WTC11 (cell line): ENCODE results near the gene RNF11. TPM values are rescaled to one million over a fixed set of nuclear protein-coding genes. Genes with fewer than 3 reads are reported as not detected.

ENCODE experiments used
- ATAC-seq: fragments of 200-7000 bp; cut with Tn5 transposase; 2 replicates; pipeline ENCODE4 v1.10.0; 2021; ENCODE audit warnings: mild to moderate bottlenecking, moderate library complexity
- CTCF ChIA-PET: fragments of 300-600 bp; sonication (Branson Sonifier 250); formaldehyde crosslinking; loops from one replicate; lab custom pipeline; 2021; ENCODE audit warnings: antibody characterized with exemption; lab: Charles Lee
- POLR2A ChIA-PET: fragments of 350-600 bp; sonication (Branson Sonifier 250); formaldehyde crosslinking; loops from one replicate; lab custom pipeline; 2021; ENCODE audit warnings: antibody characterized with exemption; lab: Charles Lee
- DNase-seq: peaks from one replicate; pipeline ENCODE4 v3.0.0; 2021; ENCODE audit warnings: low spot score
- H3K27ac Mint-ChIP-seq: 2 replicates; pipeline ENCODE4 v1.8.0; 2021; ENCODE audit warnings: mixed read lengths
- H3K27me3 Mint-ChIP-seq: 2 replicates; pipeline ENCODE4 v1.8.0; 2021; ENCODE audit warnings: low read depth, mild to moderate bottlenecking, moderate library complexity, mixed read lengths
- H3K36me3 Mint-ChIP-seq: 2 replicates; pipeline ENCODE4 v1.8.0; 2021; ENCODE audit warnings: mixed read lengths
- H3K4me1 Mint-ChIP-seq: 2 replicates; pipeline ENCODE4 v1.8.0; 2022; ENCODE audit warnings: mixed read lengths
- H3K4me3 Mint-ChIP-seq: 2 replicates; pipeline ENCODE4 v1.8.0; 2021; ENCODE audit warnings: mild to moderate bottlenecking, moderate library complexity, mixed read lengths
- H3K9me3 Mint-ChIP-seq: 2 replicates; pipeline ENCODE4 v1.8.0; 2021; ENCODE audit warnings: mixed read lengths
- ATF1 ChIP-seq: sonication (generic); formaldehyde crosslinking; IDR thresholded peaks from 2 replicates; pipeline ENCODE4 v1.8.1; 2023; ENCODE audit warnings: mild to moderate bottlenecking, moderate library complexity, missing genetic modification reagents
- EMX1 ChIP-seq: fragments of 250-450 bp; sonication (Bioruptor Pico); IDR thresholded peaks from 2 replicates; pipeline ENCODE4 v1.8.0; 2021; ENCODE audit warnings: mild to moderate bottlenecking
- GRHL2 ChIP-seq: fragments of 250-450 bp; sonication (Bioruptor Pico); IDR thresholded peaks from 2 replicates; pipeline ENCODE4 v1.8.0; 2022; ENCODE audit warnings: mild to moderate bottlenecking, moderate library complexity; ENCODE audit not compliant: insufficient replicate concordance, severe bottlenecking
- IRF2 ChIP-seq: sonication (generic); formaldehyde crosslinking; IDR thresholded peaks from 2 replicates; pipeline ENCODE4 v1.8.0; 2022; ENCODE audit warnings: low read depth, missing genetic modification reagents, borderline replicate concordance
- JAZF1 ChIP-seq: fragments of 250-450 bp; sonication (Bioruptor Pico); IDR thresholded peaks from 2 replicates; pipeline ENCODE4 v1.9.0; 2021; ENCODE audit warnings: moderate library complexity, mild to moderate bottlenecking, inconsistent platforms
- MYBL2 ChIP-seq: sonication (generic); formaldehyde crosslinking; IDR thresholded peaks from 2 replicates; pipeline ENCODE4 v1.8.1; 2023; ENCODE audit warnings: mild to moderate bottlenecking, moderate library complexity, missing genetic modification reagents
- NR2C2 ChIP-seq: sonication (generic); formaldehyde crosslinking; IDR thresholded peaks from 2 replicates; pipeline ENCODE4 v1.8.0; 2022; ENCODE audit warnings: mild to moderate bottlenecking, missing genetic modification reagents
- RELA ChIP-seq: sonication (generic); formaldehyde crosslinking; IDR thresholded peaks from 2 replicates; pipeline ENCODE4 v1.8.1; 2022; ENCODE audit warnings: missing genetic modification reagents, mild to moderate bottlenecking, borderline replicate concordance
- TCF7 ChIP-seq: sonication (generic); formaldehyde crosslinking; IDR thresholded peaks from 2 replicates; pipeline ENCODE4 v1.8.0; 2022; ENCODE audit warnings: mild to moderate bottlenecking, low read depth, missing genetic modification reagents, moderate library complexity
- TP53 ChIP-seq: sonication (generic); formaldehyde crosslinking; IDR thresholded peaks from 2 replicates; pipeline ENCODE4 v1.8.1; 2023; ENCODE audit warnings: mild to moderate bottlenecking, missing genetic modification reagents
- ZBTB21 ChIP-seq: sonication (generic); formaldehyde crosslinking; IDR thresholded peaks from 2 replicates; pipeline ENCODE4 v1.8.1; 2023; ENCODE audit warnings: mild to moderate bottlenecking, missing genetic modification reagents, borderline replicate concordance
- ZNF121 ChIP-seq: sonication (generic); formaldehyde crosslinking; IDR thresholded peaks from 2 replicates; pipeline ENCODE4 v1.8.0; 2023; ENCODE audit warnings: missing genetic modification reagents
- ZNF219 ChIP-seq: sonication (generic); formaldehyde crosslinking; IDR thresholded peaks from 2 replicates; pipeline ENCODE4 v1.8.0; 2023; ENCODE audit warnings: missing genetic modification reagents, mild to moderate bottlenecking, borderline replicate concordance
- ZNF317 ChIP-seq: sonication (generic); formaldehyde crosslinking; IDR thresholded peaks from 2 replicates; pipeline ENCODE4 v1.8.1; 2023; ENCODE audit warnings: low read depth, mild to moderate bottlenecking, moderate library complexity, missing genetic modification reagents, borderline replicate concordance
- ZNF423 ChIP-seq: fragments of 250-450 bp; sonication (Bioruptor Pico); IDR thresholded peaks from 2 replicates; pipeline ENCODE4 v2.1.2; 2022; ENCODE audit warnings: mild to moderate bottlenecking, moderate library complexity
- total RNA-seq: library from RNA; stranded (reverse); gene quantifications from 3 replicates; pipeline ENCODE4 v1.2.3, GENCODE V29; 2021
- TF ChIP-seq, protein P1 (sequence below): sonication (generic); formaldehyde crosslinking; IDR thresholded peaks from 2 replicates; pipeline ENCODE4 v1.8.0; 2023; ENCODE audit warnings: missing genetic modification reagents
- TF ChIP-seq, protein P2 (sequence below): sonication (generic); formaldehyde crosslinking; IDR thresholded peaks from 2 replicates; pipeline ENCODE4 v1.8.0; 2023; ENCODE audit warnings: mild to moderate bottlenecking, missing genetic modification reagents
- TF ChIP-seq, protein P3 (sequence below): fragments of 250-450 bp; sonication (Bioruptor Pico); IDR thresholded peaks from 2 replicates; pipeline ENCODE4 v1.9.0; 2021; ENCODE audit warnings: moderate library complexity, mild to moderate bottlenecking, inconsistent platforms, borderline replicate concordance
- TF ChIP-seq, protein P4 (sequence below): sonication (generic); formaldehyde crosslinking; IDR thresholded peaks from 2 replicates; pipeline ENCODE4 v1.8.0; 2023; ENCODE audit warnings: missing genetic modification reagents, mild to moderate bottlenecking, borderline replicate concordance
- TF ChIP-seq, protein P5 (sequence below): sonication (generic); formaldehyde crosslinking; conservative IDR thresholded peaks from 2 replicates; pipeline ENCODE4 v1.8.1; 2023; ENCODE audit warnings: mild to moderate bottlenecking, low read depth, missing genetic modification reagents, moderate library complexity

The RNF11 gene
- total RNA-seq, 1 experiment from 2014 or later = 46.1 TPM

DNA sequence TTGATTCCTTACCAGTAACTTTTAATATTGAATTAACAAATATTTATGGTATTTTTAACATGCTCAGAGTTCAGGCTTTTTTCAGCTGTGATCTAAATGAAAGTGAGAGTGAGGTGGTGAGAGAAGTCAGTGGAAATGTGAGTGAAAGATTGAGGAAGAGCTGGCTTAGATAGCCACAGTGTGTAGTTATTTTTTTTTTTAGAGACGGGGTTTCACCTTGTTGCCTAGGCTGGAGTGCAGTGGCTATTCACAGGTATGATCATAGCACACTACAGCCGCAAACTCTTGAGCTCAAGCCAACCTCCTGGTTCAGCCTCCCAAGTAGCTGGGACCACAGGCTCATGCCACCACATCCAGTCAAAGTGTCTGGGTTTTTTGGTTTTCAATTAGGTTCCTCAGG lies 10.9 kb downstream of the RNF11 start (continued):
- TF ChIP-seq, protein P1, sequence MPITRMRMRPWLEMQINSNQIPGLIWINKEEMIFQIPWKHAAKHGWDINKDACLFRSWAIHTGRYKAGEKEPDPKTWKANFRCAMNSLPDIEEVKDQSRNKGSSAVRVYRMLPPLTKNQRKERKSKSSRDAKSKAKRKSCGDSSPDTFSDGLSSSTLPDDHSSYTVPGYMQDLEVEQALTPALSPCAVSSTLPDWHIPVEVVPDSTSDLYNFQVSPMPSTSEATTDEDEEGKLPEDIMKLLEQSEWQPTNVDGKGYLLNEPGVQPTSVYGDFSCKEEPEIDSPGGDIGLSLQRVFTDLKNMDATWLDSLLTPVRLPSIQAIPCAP (CRISPR knock-in tag) = no peak
- TF ChIP-seq ZNF317 (CRISPR knock-in tag) (no peak), RELA (CRISPR knock-in tag) (no peak)

DNA sequence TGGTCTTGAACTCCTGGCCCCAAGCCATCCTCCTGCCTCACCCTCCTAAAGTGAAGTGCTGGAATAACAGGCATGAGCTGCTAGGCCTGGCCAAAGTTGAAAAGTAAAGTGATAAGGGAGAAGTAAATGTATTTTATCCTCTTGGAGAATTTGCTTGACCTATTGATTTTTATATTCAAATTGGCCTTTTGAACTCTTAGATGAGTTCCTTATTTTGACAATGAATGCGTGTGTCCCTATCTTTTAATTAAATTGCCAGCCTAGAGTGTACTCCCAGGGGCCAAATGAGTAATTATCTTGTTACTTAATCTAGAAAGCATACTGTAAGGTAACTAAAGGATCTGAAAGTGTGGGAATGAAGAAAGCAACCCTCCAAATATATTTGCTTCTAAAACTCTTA lies 11.4 kb downstream of the RNF11 start:
- ATAC-seq = no peak
- peaks cover 6% of the 10 kb centered on the region for H3K4me1 Mint-ChIP-seq
- ChIA-PET CTCF (interaction anchor here (2.6 kb wide), 1 partner anchor 49 kb away, joined by 7 read pairs; no protein-coding TSS in a partner anchor), POLR2A (interaction anchor here (1.0 kb wide), 1 partner anchor 12 kb away, joined by 3 read pairs; the partner anchor contains the start of gene RNF11)
- H3K9me3 Mint-ChIP-seq = no peaks in the 10 kb centered on the region
- no peaks in the 10 kb centered on the region for H3K27me3 Mint-ChIP-seq
- TF ChIP-seq ZNF121 (CRISPR knock-in tag) = no peak
- TF ChIP-seq TP53 = no peak
- TF ChIP-seq, protein P2, sequence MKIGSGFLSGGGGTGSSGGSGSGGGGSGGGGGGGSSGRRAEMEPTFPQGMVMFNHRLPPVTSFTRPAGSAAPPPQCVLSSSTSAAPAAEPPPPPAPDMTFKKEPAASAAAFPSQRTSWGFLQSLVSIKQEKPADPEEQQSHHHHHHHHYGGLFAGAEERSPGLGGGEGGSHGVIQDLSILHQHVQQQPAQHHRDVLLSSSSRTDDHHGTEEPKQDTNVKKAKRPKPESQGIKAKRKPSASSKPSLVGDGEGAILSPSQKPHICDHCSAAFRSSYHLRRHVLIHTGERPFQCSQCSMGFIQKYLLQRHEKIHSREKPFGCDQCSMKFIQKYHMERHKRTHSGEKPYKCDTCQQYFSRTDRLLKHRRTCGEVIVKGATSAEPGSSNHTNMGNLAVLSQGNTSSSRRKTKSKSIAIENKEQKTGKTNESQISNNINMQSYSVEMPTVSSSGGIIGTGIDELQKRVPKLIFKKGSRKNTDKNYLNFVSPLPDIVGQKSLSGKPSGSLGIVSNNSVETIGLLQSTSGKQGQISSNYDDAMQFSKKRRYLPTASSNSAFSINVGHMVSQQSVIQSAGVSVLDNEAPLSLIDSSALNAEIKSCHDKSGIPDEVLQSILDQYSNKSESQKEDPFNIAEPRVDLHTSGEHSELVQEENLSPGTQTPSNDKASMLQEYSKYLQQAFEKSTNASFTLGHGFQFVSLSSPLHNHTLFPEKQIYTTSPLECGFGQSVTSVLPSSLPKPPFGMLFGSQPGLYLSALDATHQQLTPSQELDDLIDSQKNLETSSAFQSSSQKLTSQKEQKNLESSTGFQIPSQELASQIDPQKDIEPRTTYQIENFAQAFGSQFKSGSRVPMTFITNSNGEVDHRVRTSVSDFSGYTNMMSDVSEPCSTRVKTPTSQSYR (CRISPR knock-in tag) = no peak
- no peak for TF ChIP-seq ATF1
- no peak for TF ChIP-seq EMX1 (CRISPR knock-in tag)
- no peak for TF ChIP-seq NR2C2 (CRISPR knock-in tag)
- TF ChIP-seq, protein P3, sequence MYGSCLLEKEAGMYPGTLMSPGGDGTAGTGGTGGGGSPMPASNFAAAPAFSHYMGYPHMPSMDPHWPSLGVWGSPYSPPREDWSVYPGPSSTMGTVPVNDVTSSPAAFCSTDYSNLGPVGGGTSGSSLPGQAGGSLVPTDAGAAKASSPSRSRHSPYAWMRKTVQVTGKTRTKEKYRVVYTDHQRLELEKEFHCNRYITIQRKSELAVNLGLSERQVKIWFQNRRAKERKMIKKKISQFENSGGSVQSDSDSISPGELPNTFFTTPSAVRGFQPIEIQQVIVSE (CRISPR knock-in tag) = no peak
- TF ChIP-seq TCF7 = no peak
- TF ChIP-seq MYBL2 (CRISPR knock-in tag) = no peak
- TF ChIP-seq GRHL2 = no peak
- TF ChIP-seq ZBTB21 = no peak
- TF ChIP-seq ZNF423 (CRISPR knock-in tag) = no peak
- TF ChIP-seq ZNF219 = no peak
- TF ChIP-seq, protein P4, sequence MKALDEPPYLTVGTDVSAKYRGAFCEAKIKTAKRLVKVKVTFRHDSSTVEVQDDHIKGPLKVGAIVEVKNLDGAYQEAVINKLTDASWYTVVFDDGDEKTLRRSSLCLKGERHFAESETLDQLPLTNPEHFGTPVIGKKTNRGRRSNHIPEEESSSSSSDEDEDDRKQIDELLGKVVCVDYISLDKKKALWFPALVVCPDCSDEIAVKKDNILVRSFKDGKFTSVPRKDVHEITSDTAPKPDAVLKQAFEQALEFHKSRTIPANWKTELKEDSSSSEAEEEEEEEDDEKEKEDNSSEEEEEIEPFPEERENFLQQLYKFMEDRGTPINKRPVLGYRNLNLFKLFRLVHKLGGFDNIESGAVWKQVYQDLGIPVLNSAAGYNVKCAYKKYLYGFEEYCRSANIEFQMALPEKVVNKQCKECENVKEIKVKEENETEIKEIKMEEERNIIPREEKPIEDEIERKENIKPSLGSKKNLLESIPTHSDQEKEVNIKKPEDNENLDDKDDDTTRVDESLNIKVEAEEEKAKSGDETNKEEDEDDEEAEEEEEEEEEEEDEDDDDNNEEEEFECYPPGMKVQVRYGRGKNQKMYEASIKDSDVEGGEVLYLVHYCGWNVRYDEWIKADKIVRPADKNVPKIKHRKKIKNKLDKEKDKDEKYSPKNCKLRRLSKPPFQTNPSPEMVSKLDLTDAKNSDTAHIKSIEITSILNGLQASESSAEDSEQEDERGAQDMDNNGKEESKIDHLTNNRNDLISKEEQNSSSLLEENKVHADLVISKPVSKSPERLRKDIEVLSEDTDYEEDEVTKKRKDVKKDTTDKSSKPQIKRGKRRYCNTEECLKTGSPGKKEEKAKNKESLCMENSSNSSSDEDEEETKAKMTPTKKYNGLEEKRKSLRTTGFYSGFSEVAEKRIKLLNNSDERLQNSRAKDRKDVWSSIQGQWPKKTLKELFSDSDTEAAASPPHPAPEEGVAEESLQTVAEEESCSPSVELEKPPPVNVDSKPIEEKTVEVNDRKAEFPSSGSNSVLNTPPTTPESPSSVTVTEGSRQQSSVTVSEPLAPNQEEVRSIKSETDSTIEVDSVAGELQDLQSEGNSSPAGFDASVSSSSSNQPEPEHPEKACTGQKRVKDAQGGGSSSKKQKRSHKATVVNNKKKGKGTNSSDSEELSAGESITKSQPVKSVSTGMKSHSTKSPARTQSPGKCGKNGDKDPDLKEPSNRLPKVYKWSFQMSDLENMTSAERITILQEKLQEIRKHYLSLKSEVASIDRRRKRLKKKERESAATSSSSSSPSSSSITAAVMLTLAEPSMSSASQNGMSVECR (CRISPR knock-in tag) = no peak
- no peak for TF ChIP-seq IRF2 (CRISPR knock-in tag)
- TF ChIP-seq JAZF1 (CRISPR knock-in tag) = no peak
- TF ChIP-seq, protein P5, sequence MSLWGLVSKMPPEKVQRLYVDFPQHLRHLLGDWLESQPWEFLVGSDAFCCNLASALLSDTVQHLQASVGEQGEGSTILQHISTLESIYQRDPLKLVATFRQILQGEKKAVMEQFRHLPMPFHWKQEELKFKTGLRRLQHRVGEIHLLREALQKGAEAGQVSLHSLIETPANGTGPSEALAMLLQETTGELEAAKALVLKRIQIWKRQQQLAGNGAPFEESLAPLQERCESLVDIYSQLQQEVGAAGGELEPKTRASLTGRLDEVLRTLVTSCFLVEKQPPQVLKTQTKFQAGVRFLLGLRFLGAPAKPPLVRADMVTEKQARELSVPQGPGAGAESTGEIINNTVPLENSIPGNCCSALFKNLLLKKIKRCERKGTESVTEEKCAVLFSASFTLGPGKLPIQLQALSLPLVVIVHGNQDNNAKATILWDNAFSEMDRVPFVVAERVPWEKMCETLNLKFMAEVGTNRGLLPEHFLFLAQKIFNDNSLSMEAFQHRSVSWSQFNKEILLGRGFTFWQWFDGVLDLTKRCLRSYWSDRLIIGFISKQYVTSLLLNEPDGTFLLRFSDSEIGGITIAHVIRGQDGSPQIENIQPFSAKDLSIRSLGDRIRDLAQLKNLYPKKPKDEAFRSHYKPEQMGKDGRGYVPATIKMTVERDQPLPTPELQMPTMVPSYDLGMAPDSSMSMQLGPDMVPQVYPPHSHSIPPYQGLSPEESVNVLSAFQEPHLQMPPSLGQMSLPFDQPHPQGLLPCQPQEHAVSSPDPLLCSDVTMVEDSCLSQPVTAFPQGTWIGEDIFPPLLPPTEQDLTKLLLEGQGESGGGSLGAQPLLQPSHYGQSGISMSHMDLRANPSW (CRISPR knock-in tag) = no peak
- TF ChIP-seq, all 79 proteins: peak for 0
- no peak for DNase-seq
- Mint-ChIP-seq H3K27ac (no peak overlapping the region), H3K36me3 (no peaks in the 10 kb centered on the region; the same call in 1 of the 2 replicates), H3K4me3 (no peak overlapping the region)
